BE2C (cell line): ENCODE measurements around the gene PARD6G.

ENCODE experiments used
- DNase-seq: peaks from one replicate; pipeline ENCODE4 v3.0.0-alpha.2; 2020
- H3K27me3 ChIP-seq: fragments of 250-450 bp; sonication (Bioruptor Pico); 2 replicates; pipeline ENCODE4 v1.5.1; 2020; ENCODE audit warnings: mild to moderate bottlenecking
- H3K36me3 ChIP-seq: fragments of 250-450 bp; sonication (Bioruptor Pico); 2 replicates; pipeline ENCODE4 v1.5.1; 2020; ENCODE audit warnings: mild to moderate bottlenecking
- H3K4me1 ChIP-seq: fragments of 250-450 bp; sonication (Bioruptor Pico); 2 replicates; pipeline ENCODE4 v1.5.1; 2020
- H3K4me3 ChIP-seq: 2 replicates; pipeline ENCODE4 v1.5.1; 2011; ENCODE audit warnings: low read depth, low read length
- H3K9me3 ChIP-seq: fragments of 250-450 bp; sonication (Bioruptor Pico); 2 replicates; pipeline ENCODE4 v1.5.1; 2020
- CTCF ChIP-seq: IDR thresholded peaks from 2 replicates; pipeline ENCODE4 v1.5.1; 2012; ENCODE audit warnings: mild to moderate bottlenecking, low read depth, low read length

The PARD6G gene

GRCh38 chr18:80200171-80200931 lies 47.0 kb downstream of the PARD6G start:
- TF ChIP-seq CTCF, result peak; percentile 51
- no peaks in the 10 kb centered on the region for H3K4me1 ChIP-seq
- DNase-seq, result peak; percentile 37
- no peaks in the 10 kb centered on the region for H3K27me3 ChIP-seq
- H3K4me3 ChIP-seq, result no peak overlapping the region
- H3K36me3 ChIP-seq, result no peaks in the 10 kb centered on the region
- H3K9me3 ChIP-seq, result no peaks in the 10 kb centered on the region

- TF ChIP-seq CTCF, result no peak
- no peaks in the 10 kb centered on the region for H3K9me3 ChIP-seq
- no peak for DNase-seq
These were observed 48.1 kb downstream of the PARD6G start for GRCh38 chr18:80198994-80199748.

GRCh38 chr18:80198391-80198790 lies 48.9 kb downstream of the PARD6G start:
- H3K36me3 ChIP-seq, result no peaks in the 10 kb centered on the region
- H3K27me3 ChIP-seq, result no peaks in the 10 kb centered on the region
- no peak for DNase-seq
- H3K4me3 ChIP-seq, result no peak overlapping the region
- no peaks in the 10 kb centered on the region for H3K4me1 ChIP-seq
- no peak for TF ChIP-seq CTCF
- no peaks in the 10 kb centered on the region for H3K9me3 ChIP-seq

More at GRCh38 chr18:80198994-80199748, 48.1 kb downstream of the PARD6G start:
- Histone ChIP-seq H3K4me3 (no peak overlapping the region), H3K36me3 (no peaks in the 10 kb centered on the region), H3K4me1 (no peaks in the 10 kb centered on the region), H3K27me3 (no peaks in the 10 kb centered on the region)

- Histone ChIP-seq H3K27me3 (no peaks in the 10 kb centered on the region), H3K4me3 (no peak overlapping the region), H3K9me3 (no peaks in the 10 kb centered on the region), H3K36me3 (no peaks in the 10 kb centered on the region), H3K4me1 (no peaks in the 10 kb centered on the region)
- no peak for TF ChIP-seq CTCF
- DNase-seq, result no peak
These were observed 49.8 kb downstream of the PARD6G start for GRCh38 chr18:80197528-80197927.

GRCh38 chr18:80196528-80197320 lies 50.6 kb downstream of the PARD6G start:
- Histone ChIP-seq H3K36me3 (no peaks in the 10 kb centered on the region), H3K4me1 (no peaks in the 10 kb centered on the region), H3K27me3 (no peaks in the 10 kb centered on the region), H3K9me3 (no peaks in the 10 kb centered on the region), H3K4me3 (no peak overlapping the region)
- DNase-seq, result no peak
- TF ChIP-seq CTCF, result no peak
